H1 (cell line): ENCODE data around the gene ELMO1. TPM values are rescaled to one million over a fixed set of nuclear protein-coding genes. Genes with fewer than 3 reads are reported as not detected.

Experiments used
- SIRT6 ChIP-seq: IDR thresholded peaks from one replicate; pipeline ENCODE4 v1.7.1; 2012; ENCODE audit warnings: low read length, inconsistent platforms
- polyA plus RNA-seq, 7 experiments: library from polyadenylated mRNA; depleted of rRNA in 3 of 7; stranded (reverse) in 5 of 7; unstranded in 2 of 7; fragments of >200 nt in 5 of 7; fragments of 200-250 nt in 2 of 7; gene quantifications; 1 replicate in 5 of 7; 2 replicates in 1 of 7; 4 replicates in 1 of 7; pipeline versions ENCODE4 v1.2.1 to v1.2.3, GENCODE V29; 2011 to 2013; ENCODE audit warnings: missing spikeins in 2 of 7, mixed read lengths in 2 of 7
- total RNA-seq: library from RNA; stranded (reverse); fragmentation: NEBNext Ultra II Directional; extraction: Animal tissue kit (Norgen Biotek cat#: 25700); gene quantifications from 2 replicates; pipeline ENCODE4 v1.2.1, GENCODE V29; 2021
- TF ChIP-seq, protein P1 (sequence below): fragments of 300-600 bp; sonication (generic); IDR thresholded peaks from 2 replicates; pipeline ENCODE4 v1.7.1; 2012; ENCODE audit warnings: low read length, moderate library complexity, mild to moderate bottlenecking, inconsistent platforms; ENCODE audit not compliant: insufficient replicate concordance

ELMO1 gene
- total and polyA plus RNA-seq, 2 of the 8 experiments (the other 6 are each of a cell fraction or from before 2014, with no cell fraction given) = 18.4 to 21.0 TPM

DNA sequence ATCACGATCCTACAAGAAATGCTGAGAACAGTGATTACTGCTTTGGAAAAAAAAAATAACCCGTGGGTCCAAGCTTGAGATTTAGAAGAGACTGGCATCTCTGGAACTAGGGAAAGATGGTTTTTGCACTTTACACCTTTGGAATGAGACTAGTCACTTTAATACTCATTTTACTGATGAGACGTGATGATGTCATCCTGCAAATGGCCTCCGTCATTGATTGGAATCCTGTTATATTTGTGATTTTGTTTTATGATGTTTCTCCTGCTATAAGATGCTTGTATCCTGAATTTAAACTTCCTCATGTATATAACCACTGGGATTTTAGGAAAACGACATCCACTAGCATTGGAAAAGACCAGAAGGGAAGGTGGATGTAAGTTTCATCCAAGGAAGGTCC, 363.1 kb downstream of the ELMO1 start (continued):
- TF ChIP-seq, protein P1, sequence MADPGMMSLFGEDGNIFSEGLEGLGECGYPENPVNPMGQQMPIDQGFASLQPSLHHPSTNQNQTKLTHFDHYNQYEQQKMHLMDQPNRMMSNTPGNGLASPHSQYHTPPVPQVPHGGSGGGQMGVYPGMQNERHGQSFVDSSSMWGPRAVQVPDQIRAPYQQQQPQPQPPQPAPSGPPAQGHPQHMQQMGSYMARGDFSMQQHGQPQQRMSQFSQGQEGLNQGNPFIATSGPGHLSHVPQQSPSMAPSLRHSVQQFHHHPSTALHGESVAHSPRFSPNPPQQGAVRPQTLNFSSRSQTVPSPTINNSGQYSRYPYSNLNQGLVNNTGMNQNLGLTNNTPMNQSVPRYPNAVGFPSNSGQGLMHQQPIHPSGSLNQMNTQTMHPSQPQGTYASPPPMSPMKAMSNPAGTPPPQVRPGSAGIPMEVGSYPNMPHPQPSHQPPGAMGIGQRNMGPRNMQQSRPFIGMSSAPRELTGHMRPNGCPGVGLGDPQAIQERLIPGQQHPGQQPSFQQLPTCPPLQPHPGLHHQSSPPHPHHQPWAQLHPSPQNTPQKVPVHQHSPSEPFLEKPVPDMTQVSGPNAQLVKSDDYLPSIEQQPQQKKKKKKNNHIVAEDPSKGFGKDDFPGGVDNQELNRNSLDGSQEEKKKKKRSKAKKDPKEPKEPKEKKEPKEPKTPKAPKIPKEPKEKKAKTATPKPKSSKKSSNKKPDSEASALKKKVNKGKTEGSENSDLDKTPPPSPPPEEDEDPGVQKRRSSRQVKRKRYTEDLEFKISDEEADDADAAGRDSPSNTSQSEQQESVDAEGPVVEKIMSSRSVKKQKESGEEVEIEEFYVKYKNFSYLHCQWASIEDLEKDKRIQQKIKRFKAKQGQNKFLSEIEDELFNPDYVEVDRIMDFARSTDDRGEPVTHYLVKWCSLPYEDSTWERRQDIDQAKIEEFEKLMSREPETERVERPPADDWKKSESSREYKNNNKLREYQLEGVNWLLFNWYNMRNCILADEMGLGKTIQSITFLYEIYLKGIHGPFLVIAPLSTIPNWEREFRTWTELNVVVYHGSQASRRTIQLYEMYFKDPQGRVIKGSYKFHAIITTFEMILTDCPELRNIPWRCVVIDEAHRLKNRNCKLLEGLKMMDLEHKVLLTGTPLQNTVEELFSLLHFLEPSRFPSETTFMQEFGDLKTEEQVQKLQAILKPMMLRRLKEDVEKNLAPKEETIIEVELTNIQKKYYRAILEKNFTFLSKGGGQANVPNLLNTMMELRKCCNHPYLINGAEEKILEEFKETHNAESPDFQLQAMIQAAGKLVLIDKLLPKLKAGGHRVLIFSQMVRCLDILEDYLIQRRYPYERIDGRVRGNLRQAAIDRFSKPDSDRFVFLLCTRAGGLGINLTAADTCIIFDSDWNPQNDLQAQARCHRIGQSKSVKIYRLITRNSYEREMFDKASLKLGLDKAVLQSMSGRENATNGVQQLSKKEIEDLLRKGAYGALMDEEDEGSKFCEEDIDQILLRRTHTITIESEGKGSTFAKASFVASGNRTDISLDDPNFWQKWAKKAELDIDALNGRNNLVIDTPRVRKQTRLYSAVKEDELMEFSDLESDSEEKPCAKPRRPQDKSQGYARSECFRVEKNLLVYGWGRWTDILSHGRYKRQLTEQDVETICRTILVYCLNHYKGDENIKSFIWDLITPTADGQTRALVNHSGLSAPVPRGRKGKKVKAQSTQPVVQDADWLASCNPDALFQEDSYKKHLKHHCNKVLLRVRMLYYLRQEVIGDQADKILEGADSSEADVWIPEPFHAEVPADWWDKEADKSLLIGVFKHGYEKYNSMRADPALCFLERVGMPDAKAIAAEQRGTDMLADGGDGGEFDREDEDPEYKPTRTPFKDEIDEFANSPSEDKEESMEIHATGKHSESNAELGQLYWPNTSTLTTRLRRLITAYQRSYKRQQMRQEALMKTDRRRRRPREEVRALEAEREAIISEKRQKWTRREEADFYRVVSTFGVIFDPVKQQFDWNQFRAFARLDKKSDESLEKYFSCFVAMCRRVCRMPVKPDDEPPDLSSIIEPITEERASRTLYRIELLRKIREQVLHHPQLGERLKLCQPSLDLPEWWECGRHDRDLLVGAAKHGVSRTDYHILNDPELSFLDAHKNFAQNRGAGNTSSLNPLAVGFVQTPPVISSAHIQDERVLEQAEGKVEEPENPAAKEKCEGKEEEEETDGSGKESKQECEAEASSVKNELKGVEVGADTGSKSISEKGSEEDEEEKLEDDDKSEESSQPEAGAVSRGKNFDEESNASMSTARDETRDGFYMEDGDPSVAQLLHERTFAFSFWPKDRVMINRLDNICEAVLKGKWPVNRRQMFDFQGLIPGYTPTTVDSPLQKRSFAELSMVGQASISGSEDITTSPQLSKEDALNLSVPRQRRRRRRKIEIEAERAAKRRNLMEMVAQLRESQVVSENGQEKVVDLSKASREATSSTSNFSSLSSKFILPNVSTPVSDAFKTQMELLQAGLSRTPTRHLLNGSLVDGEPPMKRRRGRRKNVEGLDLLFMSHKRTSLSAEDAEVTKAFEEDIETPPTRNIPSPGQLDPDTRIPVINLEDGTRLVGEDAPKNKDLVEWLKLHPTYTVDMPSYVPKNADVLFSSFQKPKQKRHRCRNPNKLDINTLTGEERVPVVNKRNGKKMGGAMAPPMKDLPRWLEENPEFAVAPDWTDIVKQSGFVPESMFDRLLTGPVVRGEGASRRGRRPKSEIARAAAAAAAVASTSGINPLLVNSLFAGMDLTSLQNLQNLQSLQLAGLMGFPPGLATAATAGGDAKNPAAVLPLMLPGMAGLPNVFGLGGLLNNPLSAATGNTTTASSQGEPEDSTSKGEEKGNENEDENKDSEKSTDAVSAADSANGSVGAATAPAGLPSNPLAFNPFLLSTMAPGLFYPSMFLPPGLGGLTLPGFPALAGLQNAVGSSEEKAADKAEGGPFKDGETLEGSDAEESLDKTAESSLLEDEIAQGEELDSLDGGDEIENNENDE = no peak
- TF ChIP-seq SIRT6 = no peak
